GM23338 (cell line): ENCODE measurements around the gene CNTNAP5. TPM values are rescaled to one million over a fixed set of nuclear protein-coding genes. Genes with fewer than 3 reads are reported as not detected.

Source experiments
- ATAC-seq: fragments of 200-7000 bp; cut with Tn5 transposase; 3 replicates; pipeline ENCODE4 v1.9.1; 2020
- DNase-seq: peaks from one replicate; pipeline ENCODE4 v3.0.0-alpha.2; 2015; ENCODE audit warnings: low spot score
- H2AFZ ChIP-seq: fragments of 200-600 bp; sonication (generic); 2 replicates; pipeline ENCODE4 v1.8.0; 2016; ENCODE audit warnings: antibody characterized with exemption, mild to moderate bottlenecking, moderate library complexity
- H3F3A ChIP-seq: fragments of 200-600 bp; sonication (generic); replicated peaks from 2 replicates; pipeline ENCODE4 v1.8.0; 2017; ENCODE audit warnings: antibody characterized with exemption, mixed run types, low read depth
- H3K27ac ChIP-seq: fragments of 200-600 bp; sonication (generic); 2 replicates; pipeline ENCODE4 v1.6.1; 2016; ENCODE audit warnings: low read depth
- H3K27me3 ChIP-seq: fragments of 200-600 bp; sonication (generic); 2 replicates; pipeline ENCODE4 v1.8.0; 2016; ENCODE audit warnings: mild to moderate bottlenecking, mixed run types, moderate library complexity; ENCODE audit not compliant: insufficient read depth
- H3K36me3 ChIP-seq: fragments of 200-600 bp; sonication (generic); 2 replicates; pipeline ENCODE4 v1.8.0; 2016; ENCODE audit warnings: mild to moderate bottlenecking; ENCODE audit not compliant: insufficient read depth
- H3K4me1 ChIP-seq: fragments of 200-600 bp; sonication (generic); 2 replicates; pipeline ENCODE4 v1.8.0; 2016; ENCODE audit warnings: mild to moderate bottlenecking, moderate library complexity; ENCODE audit not compliant: insufficient read depth
- H3K4me2 ChIP-seq: fragments of 200-600 bp; sonication (generic); 2 replicates; pipeline ENCODE4 v1.7.1; 2017; ENCODE audit warnings: mixed run types
- H3K4me3 ChIP-seq: fragments of 200-600 bp; sonication (generic); 2 replicates; pipeline ENCODE4 v1.6.1; 2016; ENCODE audit warnings: mixed run types
- H3K79me2 ChIP-seq: fragments of 200-600 bp; sonication (generic); replicated peaks from 2 replicates; pipeline ENCODE4 v1.8.0; 2017; ENCODE audit warnings: mild to moderate bottlenecking; ENCODE audit not compliant: insufficient read depth
- H3K9me2 ChIP-seq: fragments of 200-600 bp; sonication (generic); 2 replicates; pipeline ENCODE4 v1.8.0; 2017; ENCODE audit not compliant: insufficient read depth
- H4K20me1 ChIP-seq: fragments of 200-600 bp; sonication (generic); replicated peaks from 2 replicates; pipeline ENCODE4 v1.8.0; 2017; ENCODE audit warnings: mild to moderate bottlenecking; ENCODE audit not compliant: insufficient read depth
- H3K27ac Mint-ChIP-seq: 2 replicates; pipeline ENCODE4 v1.8.0; 2020; ENCODE audit warnings: inconsistent platforms, mild to moderate bottlenecking, moderate library complexity, mixed read lengths
- H3K27me3 Mint-ChIP-seq: 3 replicates; pipeline ENCODE4 v1.8.0; 2022; ENCODE audit warnings: low read depth, mild to moderate bottlenecking, moderate library complexity, mixed read lengths, inconsistent platforms; ENCODE audit not compliant: insufficient read depth, poor library complexity
- H3K36me3 Mint-ChIP-seq: 3 replicates; pipeline ENCODE4 v1.8.0; 2021; ENCODE audit warnings: low read depth, mild to moderate bottlenecking, inconsistent platforms, moderate library complexity, mixed read lengths
- H3K4me1 Mint-ChIP-seq: 3 replicates; pipeline ENCODE4 v1.8.0; 2020; ENCODE audit warnings: mild to moderate bottlenecking, inconsistent platforms, mixed read lengths
- H3K4me3 Mint-ChIP-seq: 3 replicates; pipeline ENCODE4 v1.8.0; 2021; ENCODE audit warnings: moderate library complexity, mild to moderate bottlenecking, inconsistent platforms, mixed read lengths
- H3K9me3 Mint-ChIP-seq: 3 replicates; pipeline ENCODE4 v1.8.0; 2020; ENCODE audit warnings: moderate library complexity, mild to moderate bottlenecking, inconsistent platforms, mixed read lengths
- CREB1 ChIP-seq: fragments of 250-450 bp; sonication (Bioruptor Pico); IDR thresholded peaks from 2 replicates; pipeline ENCODE4 v1.5.0; 2020; ENCODE audit warnings: low read depth, mild to moderate bottlenecking, moderate library complexity
- EZH2 ChIP-seq: fragments of 200-600 bp; sonication (generic); IDR thresholded peaks from one replicate; pipeline ENCODE4 v1.8.0; 2017; ENCODE audit warnings: antibody characterized with exemption, mild to moderate bottlenecking, low read depth; ENCODE audit not compliant: unreplicated experiment
- JUNB ChIP-seq: IDR thresholded peaks from one replicate; pipeline ENCODE4 v1.6.1; 2016; ENCODE audit warnings: antibody characterized with exemption; ENCODE audit not compliant: unreplicated experiment
- POLR2AphosphoS5 ChIP-seq: IDR thresholded peaks from 2 replicates; pipeline ENCODE4 v1.6.1; 2016; ENCODE audit warnings: antibody characterized with exemption, low read depth
- STAT1 ChIP-seq: IDR thresholded peaks from one replicate; pipeline ENCODE4 v1.6.1; 2016; ENCODE audit warnings: antibody characterized with exemption; ENCODE audit not compliant: unreplicated experiment
- ZNF331 ChIP-seq: fragments of 250-450 bp; sonication (Bioruptor Pico); IDR thresholded peaks from 2 replicates; pipeline ENCODE4 v1.5.0; 2020; ENCODE audit warnings: low read depth, mild to moderate bottlenecking, moderate library complexity
- polyA plus RNA-seq: library from polyadenylated mRNA; unstranded; fragments of >200 nt; fragmentation: Nextera tagmentation; extraction: Ambion mirVana; gene quantifications from 2 replicates; pipeline ENCODE4 v1.2.1, GENCODE V29; 2016
- total RNA-seq: library from RNA; depleted of rRNA; stranded (reverse); fragments of >200 nt; shearing (Covaris generic); gene quantifications from 2 replicates; pipeline ENCODE4 v1.2.3, GENCODE V29; 2014
- TF ChIP-seq, protein P1 (sequence below): fragments of 250-450 bp; sonication (Bioruptor Pico); IDR thresholded peaks from 2 replicates; pipeline ENCODE4 v1.5.0; 2020; ENCODE audit warnings: mild to moderate bottlenecking, moderate library complexity
- TF ChIP-seq, protein P2 (sequence below), 2 experiments: fragments of 200-600 bp in 1 of 2; sonication (generic) in 1 of 2; conservative IDR thresholded peaks; 2 replicates each; pipeline versions ENCODE4 v1.5.1 to v1.6.1; 2016 to 2017; ENCODE audit warnings: antibody characterized with exemption in 2 of 2, low read depth in 2 of 2, mild to moderate bottlenecking in 2 of 2, moderate library complexity in 1 of 2

The CNTNAP5 gene
- total and polyA plus RNA-seq, 2 experiments from 2014 or later: 0.49 to 0.50 TPM

DNA sequence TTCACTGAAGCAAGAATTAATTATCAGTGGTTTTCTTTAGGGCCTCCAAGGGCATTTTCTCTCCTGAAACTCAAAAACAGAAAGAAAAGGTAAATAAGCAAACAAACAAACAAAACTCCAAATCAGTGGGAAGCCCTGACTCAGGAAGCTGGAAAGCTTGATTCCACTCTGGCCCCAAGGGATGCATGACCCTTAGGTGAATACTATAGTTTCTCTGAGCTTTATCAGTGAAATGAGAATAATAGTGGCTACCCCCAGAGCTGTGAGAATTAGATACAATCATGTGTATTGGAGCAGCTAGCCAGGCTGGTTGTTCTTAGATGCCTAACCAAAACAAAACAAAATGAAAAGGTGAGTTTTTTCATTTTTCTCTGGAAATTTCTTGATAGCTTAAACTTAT, 585.1 kb downstream of the CNTNAP5 start (continued):
- TF ChIP-seq, protein P1, sequence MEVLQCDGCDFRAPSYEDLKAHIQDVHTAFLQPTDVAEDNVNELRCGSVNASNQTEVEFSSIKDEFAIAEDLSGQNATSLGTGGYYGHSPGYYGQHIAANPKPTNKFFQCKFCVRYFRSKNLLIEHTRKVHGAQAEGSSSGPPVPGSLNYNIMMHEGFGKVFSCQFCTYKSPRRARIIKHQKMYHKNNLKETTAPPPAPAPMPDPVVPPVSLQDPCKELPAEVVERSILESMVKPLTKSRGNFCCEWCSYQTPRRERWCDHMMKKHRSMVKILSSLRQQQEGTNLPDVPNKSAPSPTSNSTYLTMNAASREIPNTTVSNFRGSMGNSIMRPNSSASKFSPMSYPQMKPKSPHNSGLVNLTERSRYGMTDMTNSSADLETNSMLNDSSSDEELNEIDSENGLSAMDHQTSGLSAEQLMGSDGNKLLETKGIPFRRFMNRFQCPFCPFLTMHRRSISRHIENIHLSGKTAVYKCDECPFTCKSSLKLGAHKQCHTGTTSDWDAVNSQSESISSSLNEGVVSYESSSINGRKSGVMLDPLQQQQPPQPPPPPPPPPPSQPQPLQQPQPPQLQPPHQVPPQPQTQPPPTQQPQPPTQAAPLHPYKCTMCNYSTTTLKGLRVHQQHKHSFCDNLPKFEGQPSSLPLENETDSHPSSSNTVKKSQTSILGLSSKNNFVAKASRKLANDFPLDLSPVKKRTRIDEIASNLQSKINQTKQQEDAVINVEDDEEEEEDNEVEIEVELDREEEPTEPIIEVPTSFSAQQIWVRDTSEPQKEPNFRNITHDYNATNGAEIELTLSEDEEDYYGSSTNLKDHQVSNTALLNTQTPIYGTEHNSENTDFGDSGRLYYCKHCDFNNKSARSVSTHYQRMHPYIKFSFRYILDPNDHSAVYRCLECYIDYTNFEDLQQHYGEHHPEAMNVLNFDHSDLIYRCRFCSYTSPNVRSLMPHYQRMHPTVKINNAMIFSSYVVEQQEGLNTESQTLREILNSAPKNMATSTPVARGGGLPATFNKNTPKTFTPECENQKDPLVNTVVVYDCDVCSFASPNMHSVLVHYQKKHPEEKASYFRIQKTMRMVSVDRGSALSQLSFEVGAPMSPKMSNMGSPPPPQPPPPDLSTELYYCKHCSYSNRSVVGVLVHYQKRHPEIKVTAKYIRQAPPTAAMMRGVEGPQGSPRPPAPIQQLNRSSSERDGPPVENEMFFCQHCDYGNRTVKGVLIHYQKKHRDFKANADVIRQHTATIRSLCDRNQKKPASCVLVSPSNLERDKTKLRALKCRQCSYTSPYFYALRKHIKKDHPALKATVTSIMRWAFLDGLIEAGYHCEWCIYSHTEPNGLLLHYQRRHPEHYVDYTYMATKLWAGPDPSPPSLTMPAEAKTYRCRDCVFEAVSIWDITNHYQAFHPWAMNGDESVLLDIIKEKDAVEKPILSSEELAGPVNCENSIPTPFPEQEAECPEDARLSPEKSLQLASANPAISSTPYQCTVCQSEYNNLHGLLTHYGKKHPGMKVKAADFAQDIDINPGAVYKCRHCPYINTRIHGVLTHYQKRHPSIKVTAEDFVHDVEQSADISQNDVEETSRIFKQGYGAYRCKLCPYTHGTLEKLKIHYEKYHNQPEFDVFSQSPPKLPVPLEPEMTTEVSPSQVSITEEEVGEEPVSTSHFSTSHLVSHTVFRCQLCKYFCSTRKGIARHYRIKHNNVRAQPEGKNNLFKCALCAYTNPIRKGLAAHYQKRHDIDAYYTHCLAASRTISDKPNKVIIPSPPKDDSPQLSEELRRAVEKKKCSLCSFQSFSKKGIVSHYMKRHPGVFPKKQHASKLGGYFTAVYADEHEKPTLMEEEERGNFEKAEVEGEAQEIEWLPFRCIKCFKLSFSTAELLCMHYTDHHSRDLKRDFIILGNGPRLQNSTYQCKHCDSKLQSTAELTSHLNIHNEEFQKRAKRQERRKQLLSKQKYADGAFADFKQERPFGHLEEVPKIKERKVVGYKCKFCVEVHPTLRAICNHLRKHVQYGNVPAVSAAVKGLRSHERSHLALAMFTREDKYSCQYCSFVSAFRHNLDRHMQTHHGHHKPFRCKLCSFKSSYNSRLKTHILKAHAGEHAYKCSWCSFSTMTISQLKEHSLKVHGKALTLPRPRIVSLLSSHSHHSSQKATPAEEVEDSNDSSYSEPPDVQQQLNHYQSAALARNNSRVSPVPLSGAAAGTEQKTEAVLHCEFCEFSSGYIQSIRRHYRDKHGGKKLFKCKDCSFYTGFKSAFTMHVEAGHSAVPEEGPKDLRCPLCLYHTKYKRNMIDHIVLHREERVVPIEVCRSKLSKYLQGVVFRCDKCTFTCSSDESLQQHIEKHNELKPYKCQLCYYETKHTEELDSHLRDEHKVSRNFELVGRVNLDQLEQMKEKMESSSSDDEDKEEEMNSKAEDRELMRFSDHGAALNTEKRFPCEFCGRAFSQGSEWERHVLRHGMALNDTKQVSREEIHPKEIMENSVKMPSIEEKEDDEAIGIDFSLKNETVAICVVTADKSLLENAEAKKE (CRISPR knock-in tag): no peak
- TF ChIP-seq STAT1: no peak

DNA sequence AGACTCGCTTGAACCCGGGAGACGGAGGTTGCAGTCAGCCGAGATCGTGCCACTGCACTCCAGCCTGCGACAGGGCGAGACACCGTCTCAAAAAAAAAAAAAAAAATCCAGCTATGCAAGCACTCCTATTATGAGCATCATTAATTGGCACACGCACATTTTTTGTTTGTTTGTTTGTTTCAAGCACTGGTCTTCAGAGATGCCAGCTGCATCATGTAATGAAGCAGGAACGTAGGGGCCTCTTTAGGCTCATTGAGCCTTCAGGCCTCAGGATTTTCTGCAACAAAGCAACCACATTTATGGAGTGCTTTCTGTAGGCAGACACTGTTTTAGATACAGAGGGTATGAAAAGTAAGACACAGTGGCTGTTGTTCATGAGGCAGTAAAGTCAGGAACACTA, 585.8 kb downstream of the CNTNAP5 start:
- no peak overlapping the region for H3K27ac Mint-ChIP-seq
- no peaks in the 10 kb centered on the region for H3K27me3 ChIP-seq
- H3K9me3 Mint-ChIP-seq: no peaks in the 10 kb centered on the region
- no peaks in the 10 kb centered on the region for H3K36me3 ChIP-seq
- peaks cover 24% of the 10 kb centered on the region for H3K4me1 Mint-ChIP-seq
- no peak overlapping the region for H3K4me3 Mint-ChIP-seq
- H3K4me1 ChIP-seq: peaks cover 31% of the 10 kb centered on the region
- no peak overlapping the region; the same call in 1 of the 2 replicates for H2AFZ ChIP-seq
- H3K79me2 ChIP-seq: no peaks in the 10 kb centered on the region
- H3K4me2 ChIP-seq: peak overlapping the region; percentile 33; the same call in 1 of the 2 replicates
- no peaks in the 10 kb centered on the region for H4K20me1 ChIP-seq
- no peak overlapping the region for H3K4me3 ChIP-seq
- no peaks in the 10 kb centered on the region for H3K36me3 Mint-ChIP-seq
- DNase-seq (no peak), ATAC-seq (no peak)
- H3K27ac ChIP-seq: 0 out of 2 replicates have a peak overlapping the region, but pooled peaks have one; percentile 77
- no peaks in the 10 kb centered on the region for H3K27me3 Mint-ChIP-seq
- H3K9me2 ChIP-seq: peaks cover 3% of the 10 kb centered on the region; the same call in 1 of the 2 replicates
- no peaks in the 10 kb centered on the region for H3F3A ChIP-seq
- TF ChIP-seq, protein P1 (CRISPR knock-in tag): no peak
- TF ChIP-seq, protein P2, sequence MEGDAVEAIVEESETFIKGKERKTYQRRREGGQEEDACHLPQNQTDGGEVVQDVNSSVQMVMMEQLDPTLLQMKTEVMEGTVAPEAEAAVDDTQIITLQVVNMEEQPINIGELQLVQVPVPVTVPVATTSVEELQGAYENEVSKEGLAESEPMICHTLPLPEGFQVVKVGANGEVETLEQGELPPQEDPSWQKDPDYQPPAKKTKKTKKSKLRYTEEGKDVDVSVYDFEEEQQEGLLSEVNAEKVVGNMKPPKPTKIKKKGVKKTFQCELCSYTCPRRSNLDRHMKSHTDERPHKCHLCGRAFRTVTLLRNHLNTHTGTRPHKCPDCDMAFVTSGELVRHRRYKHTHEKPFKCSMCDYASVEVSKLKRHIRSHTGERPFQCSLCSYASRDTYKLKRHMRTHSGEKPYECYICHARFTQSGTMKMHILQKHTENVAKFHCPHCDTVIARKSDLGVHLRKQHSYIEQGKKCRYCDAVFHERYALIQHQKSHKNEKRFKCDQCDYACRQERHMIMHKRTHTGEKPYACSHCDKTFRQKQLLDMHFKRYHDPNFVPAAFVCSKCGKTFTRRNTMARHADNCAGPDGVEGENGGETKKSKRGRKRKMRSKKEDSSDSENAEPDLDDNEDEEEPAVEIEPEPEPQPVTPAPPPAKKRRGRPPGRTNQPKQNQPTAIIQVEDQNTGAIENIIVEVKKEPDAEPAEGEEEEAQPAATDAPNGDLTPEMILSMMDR (conservative IDR thresholded peaks at IDR 0.05; ENCODE audit: low read depth in 2 of 2): no peak
- TF ChIP-seq STAT1: no peak
- TF ChIP-seq ZNF331 (CRISPR knock-in tag): no peak
- TF ChIP-seq EZH2: no peak
- TF ChIP-seq CREB1 (CRISPR knock-in tag): no peak
- TF ChIP-seq JUNB: no peak
- no peak for TF ChIP-seq POLR2AphosphoS5
